ENCODE results near the gene CPLX1. TPM values are rescaled to one million over a fixed set of nuclear protein-coding genes. Genes with fewer than 3 reads are reported as not detected.

The CPLX1 gene
- total and polyA plus RNA-seq, 9 donors: 0.47 to 10.2 (median 2.3) TPM

GRCh38 chr4:773214-773613 is 52.7 kb downstream of the CPLX1 start:
- WGBS, 3 donors: 33 to 57% (median 43%) methylated on average over 7 to 9 of the region's 9 CpGs
- no peaks in the 10 kb centered on the region for H3K27me3 ChIP-seq
- no peak for DNase-seq
- H3K9me3 ChIP-seq: no peaks in the 10 kb centered on the region
- peaks cover 16% of the 10 kb centered on the region for H3K4me1 ChIP-seq (ENCODE audit: insufficient read depth)
- no peak for TF ChIP-seq POLR2A (IDR thresholded peaks at IDR 0.05)
- no peak for TF ChIP-seq CTCF (IDR thresholded peaks at IDR 0.05)
- TF ChIP-seq EP300 (IDR thresholded peaks at IDR 0.05): no peak
- no peak overlapping the region for H3K4me3 ChIP-seq
- intact Hi-C loops (cut with DNase I): no loop called here
- H3K36me3 ChIP-seq: no peaks in the 10 kb centered on the region
- H3K27ac ChIP-seq: no peak overlapping the region

- no peak overlapping the region for H3K4me3 ChIP-seq
- no peak for DNase-seq
- peaks cover 16% of the 10 kb centered on the region for H3K4me1 ChIP-seq (ENCODE audit: insufficient read depth)
- WGBS, 3 donors: 73 to 88% (median 81%) methylated on average over 8 of the region's 8 CpGs
- no peaks in the 10 kb centered on the region for H3K27me3 ChIP-seq
- H3K36me3 ChIP-seq: no peaks in the 10 kb centered on the region
- intact Hi-C loops (cut with DNase I): no loop called here
- no peak for TF ChIP-seq POLR2A (IDR thresholded peaks at IDR 0.05)
- TF ChIP-seq CTCF (IDR thresholded peaks at IDR 0.05): no peak
- no peak for TF ChIP-seq EP300 (IDR thresholded peaks at IDR 0.05)
- H3K9me3 ChIP-seq: no peaks in the 10 kb centered on the region
- H3K27ac ChIP-seq: no peak overlapping the region
Measured at GRCh38 chr4:772776-773175, 53.2 kb downstream of the CPLX1 start.

- Histone ChIP-seq H3K27me3 (no peaks in the 10 kb centered on the region), H3K4me1 (ENCODE audit: insufficient read depth) (peaks cover 16% of the 10 kb centered on the region), H3K27ac (no peak overlapping the region), H3K9me3 (no peaks in the 10 kb centered on the region), H3K36me3 (no peaks in the 10 kb centered on the region), H3K4me3 (no peak overlapping the region)
- WGBS, 3 donors: 32 to 33% (median 32%) methylated on average over 7 of the region's 7 CpGs
- DNase-seq: no peak
- intact Hi-C loops (cut with DNase I): no loop called here
- no peak for TF ChIP-seq EP300 (IDR thresholded peaks at IDR 0.05)
- TF ChIP-seq POLR2A (IDR thresholded peaks at IDR 0.05): no peak
- TF ChIP-seq CTCF (IDR thresholded peaks at IDR 0.05): no peak
Measured at GRCh38 chr4:772118-772517, 53.8 kb downstream of the CPLX1 start.

- TF ChIP-seq POLR2A (IDR thresholded peaks at IDR 0.05) (no peak), EP300 (IDR thresholded peaks at IDR 0.05) (no peak), CTCF (IDR thresholded peaks at IDR 0.05) (no peak)
- intact Hi-C loops (cut with DNase I): no loop called here
- Histone ChIP-seq H3K27me3 (no peaks in the 10 kb centered on the region), H3K9me3 (no peaks in the 10 kb centered on the region), H3K4me1 (ENCODE audit: insufficient read depth) (peaks cover 16% of the 10 kb centered on the region), H3K27ac (no peak overlapping the region), H3K4me3 (no peak overlapping the region), H3K36me3 (no peaks in the 10 kb centered on the region)
- WGBS, 3 donors: 53 to 58% (median 56%) methylated on average over 6 of the region's 6 CpGs
- no peak for DNase-seq
Measured at GRCh38 chr4:771464-771863, 54.5 kb downstream of the CPLX1 start.

All from ovary (tissue), 9 donors.